Vagina (tissue), 2 donors: Measurements from ENCODE around the gene ANKS1A.

Experiments
- POLR2A ChIP-seq, 2 donors: fragments of 450-650 bp; IDR thresholded peaks; one replicate each; pipeline ENCODE4 v1.6.1; 2017; ENCODE audit warnings: antibody characterized with exemption in 2 of 2, mild to moderate bottlenecking in 2 of 2, moderate library complexity in 2 of 2
- POLR2AphosphoS5 ChIP-seq, 2 donors: sonication (generic); formaldehyde crosslinking; IDR thresholded peaks; one replicate each; pipeline ENCODE4 v1.9.0; 2017; ENCODE audit warnings: antibody characterized with exemption in 2 of 2, mild to moderate bottlenecking in 2 of 2, low read depth in 1 of 2; ENCODE audit not compliant: insufficient read depth in 1 of 2
- TF ChIP-seq, protein P1 (sequence below), 3 experiments: fragments of 450-650 bp in 2 of 3; fragments of 200-600 bp in 1 of 3; sonication (generic) in 1 of 3; IDR thresholded peaks; one replicate each; pipeline ENCODE4 v1.5.1; 2017 to 2019; ENCODE audit warnings: antibody characterized with exemption in 3 of 3, mild to moderate bottlenecking in 2 of 3, moderate library complexity in 2 of 3

DNA sequence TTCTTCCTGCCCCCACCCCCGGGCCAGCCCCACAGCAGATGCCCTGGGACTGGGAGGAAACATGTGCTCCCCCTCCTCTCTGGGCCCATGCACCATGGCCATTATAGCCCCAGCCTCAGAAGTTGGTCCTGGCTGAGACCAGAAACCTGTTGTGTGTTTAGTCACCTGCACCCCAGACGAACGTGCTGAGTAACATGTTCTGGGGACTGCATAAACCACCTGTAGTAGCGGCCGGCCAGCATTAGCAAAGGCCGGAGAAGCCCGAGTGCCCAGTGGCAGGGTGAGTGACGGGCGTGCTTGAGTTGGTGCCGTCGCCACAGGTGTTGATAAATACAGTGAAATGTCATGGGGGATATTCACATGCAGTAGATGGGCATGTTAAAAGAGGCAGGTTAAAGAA is 178.2 kb downstream of the ANKS1A start:
- TF ChIP-seq, protein P1, sequence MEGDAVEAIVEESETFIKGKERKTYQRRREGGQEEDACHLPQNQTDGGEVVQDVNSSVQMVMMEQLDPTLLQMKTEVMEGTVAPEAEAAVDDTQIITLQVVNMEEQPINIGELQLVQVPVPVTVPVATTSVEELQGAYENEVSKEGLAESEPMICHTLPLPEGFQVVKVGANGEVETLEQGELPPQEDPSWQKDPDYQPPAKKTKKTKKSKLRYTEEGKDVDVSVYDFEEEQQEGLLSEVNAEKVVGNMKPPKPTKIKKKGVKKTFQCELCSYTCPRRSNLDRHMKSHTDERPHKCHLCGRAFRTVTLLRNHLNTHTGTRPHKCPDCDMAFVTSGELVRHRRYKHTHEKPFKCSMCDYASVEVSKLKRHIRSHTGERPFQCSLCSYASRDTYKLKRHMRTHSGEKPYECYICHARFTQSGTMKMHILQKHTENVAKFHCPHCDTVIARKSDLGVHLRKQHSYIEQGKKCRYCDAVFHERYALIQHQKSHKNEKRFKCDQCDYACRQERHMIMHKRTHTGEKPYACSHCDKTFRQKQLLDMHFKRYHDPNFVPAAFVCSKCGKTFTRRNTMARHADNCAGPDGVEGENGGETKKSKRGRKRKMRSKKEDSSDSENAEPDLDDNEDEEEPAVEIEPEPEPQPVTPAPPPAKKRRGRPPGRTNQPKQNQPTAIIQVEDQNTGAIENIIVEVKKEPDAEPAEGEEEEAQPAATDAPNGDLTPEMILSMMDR (IDR thresholded peaks at IDR 0.05) = no peak
- TF ChIP-seq POLR2A (IDR thresholded peaks at IDR 0.05) (no peak), POLR2AphosphoS5 (IDR thresholded peaks at IDR 0.05; ENCODE audit: insufficient read depth in 1 of 2, low read depth in 1 of 2) (no peak)
